NOMO-1 treated with DMSO at 0.1 percent for 48 hours (cell line): ENCODE measurements around the gene COX6B2.

Source experiments
- DNase-seq: peaks from one replicate; lab custom pipeline; 2025; ENCODE audit not compliant: unreplicated experiment; lab: John Stamatoyannopoulos, UW

The COX6B2 gene

DNA sequence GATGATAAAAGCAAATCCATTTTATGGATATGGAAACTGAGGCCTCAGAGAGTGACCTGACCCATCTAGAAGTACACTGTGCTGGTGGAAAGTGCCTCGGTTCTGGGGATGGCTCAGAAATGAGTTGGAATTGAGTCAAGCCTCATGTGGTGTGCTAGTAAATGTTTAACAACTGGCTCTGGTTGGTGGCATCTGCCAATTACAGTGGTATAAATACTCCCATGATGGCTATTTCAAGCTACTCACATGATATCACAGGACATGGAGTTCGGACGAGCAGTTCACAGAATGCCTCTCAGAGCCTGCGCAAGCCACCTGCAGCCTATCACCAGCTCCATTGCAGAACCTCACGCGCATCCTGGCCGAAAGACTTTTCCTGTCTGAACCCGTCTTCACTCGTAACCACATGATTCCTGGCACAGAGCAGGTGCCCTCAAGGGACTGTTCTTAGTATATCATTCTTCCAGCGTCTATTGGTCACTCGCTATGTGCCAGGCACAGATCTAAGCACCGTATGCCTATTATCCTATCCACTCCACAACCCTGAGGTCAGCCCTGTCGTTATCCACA is 38.5 kb downstream of the COX6B2 start:
- no peak for DNase-seq

DNA sequence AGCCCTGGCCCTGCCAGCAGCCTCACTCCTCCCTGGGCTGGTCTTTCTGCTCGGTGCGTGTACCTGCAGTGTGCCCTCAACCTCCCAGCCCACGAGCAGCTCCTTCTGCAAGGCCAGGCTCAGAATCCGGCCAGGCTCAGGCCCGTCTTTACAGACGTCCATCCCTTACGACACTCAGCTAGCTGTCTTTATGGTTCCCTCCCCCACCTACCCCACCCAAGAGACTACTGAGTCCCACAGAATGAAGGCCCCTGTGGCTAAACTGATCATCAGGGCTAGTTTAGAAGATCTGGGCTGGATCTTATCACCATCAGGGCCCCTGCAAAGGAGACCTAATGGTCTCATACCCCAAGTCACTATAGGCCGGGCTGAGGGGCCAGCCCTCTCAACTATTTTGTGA is 40.1 kb downstream of the COX6B2 start:
- no peak for DNase-seq

DNA sequence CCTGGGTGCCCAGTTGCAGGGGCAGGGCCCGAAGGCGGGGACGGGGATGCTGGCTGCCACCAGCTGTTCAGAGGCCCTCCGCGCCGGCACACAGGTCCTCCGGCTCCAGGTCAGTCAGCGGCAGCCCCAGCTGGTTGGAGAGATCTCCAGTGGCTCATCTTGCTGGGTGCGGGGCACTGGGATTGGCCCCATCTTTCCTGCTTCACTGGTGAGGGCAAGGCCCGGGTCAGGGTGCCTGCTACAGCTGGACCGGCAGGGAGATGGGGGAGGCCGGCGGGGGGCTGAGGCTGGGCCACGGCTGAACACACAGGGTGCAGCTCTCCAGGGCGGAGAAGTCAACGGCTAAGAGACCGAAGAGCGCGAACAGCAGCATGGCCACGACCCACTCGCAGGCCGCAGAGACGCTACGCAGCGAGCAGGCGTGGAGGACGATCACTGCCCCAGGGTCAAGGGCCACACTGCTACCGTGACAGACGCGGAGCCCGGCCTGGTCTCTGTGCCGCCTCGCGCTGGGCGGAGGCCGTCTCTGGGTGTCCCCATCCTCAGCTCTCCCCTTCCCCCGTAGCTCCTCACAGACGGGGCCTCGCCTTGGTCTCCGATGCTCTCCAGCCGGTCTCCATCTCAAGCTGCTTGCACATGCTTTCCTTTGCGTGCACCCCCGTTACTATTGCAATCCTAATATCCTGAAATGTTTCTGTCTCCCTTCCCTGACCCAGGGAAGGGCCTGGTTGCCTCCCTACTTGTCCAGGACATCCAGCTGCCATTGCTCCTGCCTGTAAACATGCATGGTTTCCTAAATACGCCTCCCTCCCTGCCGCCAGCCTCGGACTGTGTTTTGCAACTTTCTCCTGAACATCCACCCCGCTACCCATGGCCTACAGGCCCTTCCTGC is 41.7 kb downstream of the COX6B2 start:
- DNase-seq, result no peak

DNA sequence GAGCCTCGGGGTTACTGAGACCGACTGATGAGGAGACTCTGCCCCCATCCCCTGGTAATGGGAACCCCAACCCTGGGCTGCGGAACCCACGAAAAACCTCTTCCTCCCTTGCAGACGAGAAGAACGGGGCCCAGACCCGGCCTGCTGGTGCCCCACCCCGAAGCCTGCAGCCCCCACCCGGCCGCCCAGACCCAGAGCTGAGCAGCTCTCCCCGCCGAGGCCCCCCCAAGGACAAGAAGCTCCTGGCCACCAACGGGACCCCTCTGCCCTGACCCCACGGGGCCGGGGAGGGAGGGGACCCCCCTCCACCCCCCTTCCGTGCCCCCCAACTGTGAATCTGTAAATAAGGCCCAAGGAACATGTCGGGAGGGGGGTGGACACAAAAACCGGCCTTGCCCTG is 42.7 kb downstream of the COX6B2 start:
- DNase-seq, result no peak

DNA sequence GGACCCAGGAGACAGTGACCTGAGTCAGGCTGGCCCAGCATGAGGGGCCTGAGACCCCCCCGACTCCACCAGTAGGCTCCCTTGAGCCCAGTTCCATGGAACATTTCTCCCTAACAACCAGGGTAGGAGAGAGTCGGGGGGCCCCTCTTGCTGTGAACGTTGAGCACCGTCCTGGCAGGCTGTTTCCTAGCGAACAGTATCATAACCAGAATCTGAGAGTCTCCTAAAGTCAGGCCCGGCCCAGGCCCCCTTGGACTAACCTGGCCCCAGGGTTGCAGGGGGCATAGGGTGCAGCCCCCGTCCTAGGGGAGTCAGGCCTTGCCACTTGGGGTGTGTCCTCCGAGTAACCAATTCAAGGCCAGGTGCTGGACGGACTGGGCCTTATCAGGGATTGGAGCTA is 43.1 kb downstream of the COX6B2 start:
- DNase-seq, result no peak

DNA sequence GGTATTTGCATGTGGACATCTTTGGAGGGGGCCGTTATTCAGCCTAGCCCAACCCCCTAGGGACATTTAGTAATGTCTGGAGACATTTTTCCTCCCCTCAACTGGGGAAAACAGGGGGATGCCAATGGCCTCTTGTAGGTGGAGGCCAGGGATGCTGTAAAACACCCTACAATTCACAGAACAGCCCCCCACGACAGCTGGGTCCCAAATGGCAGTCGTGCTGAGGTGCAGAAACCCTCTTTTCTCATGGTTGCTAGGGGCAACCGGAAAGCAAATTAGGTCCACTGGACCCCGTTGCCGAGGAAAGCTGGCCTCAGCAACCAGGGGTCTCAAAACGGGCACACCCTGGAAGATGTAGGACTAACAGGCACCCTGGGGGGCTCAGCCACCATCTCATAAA is 44.0 kb downstream of the COX6B2 start:
- DNase-seq, result no peak

DNA sequence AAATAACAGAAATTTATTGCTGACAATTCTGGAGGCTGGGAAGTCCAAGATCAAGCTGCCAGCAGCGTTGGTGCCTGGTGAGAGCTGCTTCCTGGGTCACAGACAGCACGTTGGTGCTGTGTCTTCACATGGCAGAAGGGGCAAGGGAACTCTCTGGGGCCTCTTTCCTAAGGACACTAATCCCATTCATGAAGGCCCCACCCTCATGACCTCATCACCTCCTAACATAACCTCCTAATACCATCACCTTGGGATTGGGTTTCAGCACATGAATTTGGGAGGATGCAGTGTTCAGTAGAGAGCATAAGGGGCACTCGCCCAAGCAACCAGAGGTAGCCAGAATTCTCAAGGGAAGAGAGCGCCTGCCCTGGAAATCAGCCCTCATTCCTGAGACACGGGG is 45.1 kb downstream of the COX6B2 start:
- no peak for DNase-seq

DNA sequence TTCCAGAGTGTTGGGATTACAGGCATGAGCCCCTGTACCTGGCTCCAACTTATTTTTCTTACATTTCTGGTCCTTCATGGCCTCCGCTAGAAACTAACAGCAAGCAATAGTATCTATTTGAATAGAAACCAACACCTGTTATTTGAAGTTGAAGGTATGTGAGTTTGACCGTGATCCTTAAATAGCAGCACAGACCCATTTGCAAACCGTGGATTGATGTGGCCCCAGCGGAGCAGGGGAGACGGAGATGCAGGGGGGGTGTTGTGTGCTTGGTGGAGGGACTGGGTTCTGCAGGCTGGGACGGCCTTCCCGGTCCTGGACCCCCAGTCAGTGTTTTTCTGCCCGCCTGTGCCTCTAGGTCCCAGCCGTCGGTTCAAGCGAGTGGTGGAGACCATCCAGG is 46.2 kb downstream of the COX6B2 start:
- DNase-seq, result no peak

DNA sequence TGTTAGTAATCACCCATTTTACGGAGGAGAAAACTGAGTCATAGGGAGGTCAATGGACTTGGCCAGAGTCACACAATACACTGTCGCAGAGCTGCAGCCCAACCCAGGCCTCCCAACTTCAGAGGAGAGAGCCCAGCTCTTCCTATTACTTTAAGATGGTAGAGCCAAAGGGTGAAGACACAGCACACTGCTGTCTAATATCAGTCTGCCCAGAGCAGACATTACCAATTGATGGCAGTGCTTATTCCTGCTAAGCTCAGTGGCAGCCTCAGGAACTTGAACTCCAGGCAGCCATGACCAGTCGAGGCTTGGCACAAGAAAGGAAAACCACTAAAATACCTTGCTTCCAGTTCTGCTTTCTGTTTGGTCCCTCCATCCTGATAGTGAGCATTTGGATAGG is 47.8 kb downstream of the COX6B2 start:
- no peak for DNase-seq

DNA sequence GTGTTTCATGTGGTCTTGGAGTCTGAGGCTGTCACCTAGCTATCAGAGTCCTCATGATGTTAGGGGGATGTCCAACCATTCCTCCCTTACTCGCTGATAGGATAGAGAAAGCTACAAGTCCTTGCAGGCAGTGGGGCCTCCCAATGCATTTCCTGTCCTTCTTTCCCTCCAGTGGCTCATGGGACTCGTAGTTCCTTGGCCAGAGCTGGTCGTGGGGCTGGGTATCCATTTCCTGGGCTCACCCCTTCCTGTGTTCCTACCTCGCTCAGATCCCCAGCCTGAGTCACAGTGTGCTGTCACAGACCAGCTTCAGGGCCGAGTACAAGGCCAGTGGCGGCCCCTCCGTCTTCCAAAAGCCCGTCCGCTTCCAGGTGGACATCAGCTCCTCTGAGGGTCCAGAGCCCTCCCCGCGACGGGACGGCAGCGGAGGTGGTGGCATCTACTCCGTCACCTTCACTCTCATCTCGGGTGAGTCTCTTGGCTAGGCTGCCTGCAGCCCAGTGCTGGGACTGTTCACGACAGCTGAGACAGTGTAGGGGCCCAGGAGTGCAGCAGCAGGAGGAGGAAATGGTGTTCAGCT is 48.4 kb downstream of the COX6B2 start:
- DNase-seq, result no peak

DNA sequence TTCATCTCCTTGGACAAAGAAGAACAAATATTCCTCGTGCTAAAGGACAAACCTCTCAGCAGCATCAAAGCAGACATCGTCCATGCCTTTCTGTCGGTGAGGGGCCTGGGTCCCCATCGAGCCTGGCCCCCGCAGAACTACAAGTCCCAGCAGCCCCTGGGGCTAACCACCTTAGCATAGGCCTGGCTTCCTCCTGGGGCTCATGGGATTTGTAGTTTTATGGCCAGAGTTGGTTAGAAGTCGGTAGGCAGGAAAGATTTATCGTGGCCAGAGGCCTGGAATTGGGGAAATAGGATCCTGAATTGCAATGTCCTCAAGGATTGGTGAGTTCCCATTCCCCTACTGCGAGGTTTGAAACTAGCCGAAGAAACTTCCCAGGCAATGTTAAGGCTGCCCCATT is 49.0 kb downstream of the COX6B2 start:
- DNase-seq, result peak; percentile 39

DNA sequence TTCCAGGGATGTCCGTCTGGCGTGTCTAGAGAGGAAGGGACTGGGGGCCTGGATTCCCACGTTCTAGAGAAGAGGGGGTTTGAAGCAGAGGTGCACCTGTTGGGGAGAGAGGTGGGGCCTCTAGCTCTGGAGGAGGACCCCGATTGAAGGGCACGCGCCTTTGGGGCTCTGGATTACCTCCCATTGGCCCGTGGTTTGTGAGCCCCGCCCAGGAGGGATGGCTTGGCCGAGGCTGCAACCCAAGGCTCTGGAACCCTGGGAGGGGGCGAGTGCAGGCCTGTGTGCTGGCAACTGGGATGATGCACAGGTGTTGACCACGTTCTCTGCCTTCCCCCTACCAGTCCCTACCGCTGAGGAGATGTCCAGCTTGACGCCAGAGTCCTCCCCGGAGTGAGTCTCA is 49.5 kb downstream of the COX6B2 start:
- no peak for DNase-seq

DNA sequence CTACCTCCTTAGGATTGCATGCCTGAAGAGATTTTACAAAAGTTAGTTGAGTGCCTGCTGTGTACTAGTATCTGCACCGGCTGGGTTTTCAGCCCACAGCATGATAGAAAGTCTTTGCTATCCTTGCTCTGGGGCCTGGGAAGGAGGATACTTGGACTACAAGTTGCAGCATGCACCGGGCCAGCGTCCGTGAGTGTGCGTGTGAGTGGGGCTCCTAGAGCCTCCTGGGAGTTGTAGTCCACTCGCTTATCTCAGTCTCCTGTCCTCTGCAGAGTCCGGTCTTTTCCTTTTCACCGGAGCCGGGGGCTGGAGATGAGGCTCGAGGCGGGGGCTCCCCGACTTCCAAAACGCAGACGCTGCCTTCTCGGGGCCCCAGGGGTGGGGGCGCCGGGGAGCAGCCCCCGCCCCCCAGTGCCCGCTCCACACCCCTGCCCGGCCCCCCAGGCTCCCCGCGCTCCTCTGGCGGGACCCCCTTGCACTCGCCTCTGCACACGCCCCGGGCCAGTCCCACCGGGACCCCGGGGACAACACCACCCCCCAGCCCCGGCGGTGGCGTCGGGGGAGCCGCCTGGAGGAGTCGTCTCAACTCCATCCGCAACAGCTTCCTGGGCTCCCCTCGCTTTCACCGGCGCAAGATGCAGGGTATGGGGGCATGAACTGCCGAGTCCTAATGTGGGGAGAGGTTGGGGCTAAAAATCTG is 50.1 kb downstream of the COX6B2 start:
- peak; percentile 33 for DNase-seq

DNA sequence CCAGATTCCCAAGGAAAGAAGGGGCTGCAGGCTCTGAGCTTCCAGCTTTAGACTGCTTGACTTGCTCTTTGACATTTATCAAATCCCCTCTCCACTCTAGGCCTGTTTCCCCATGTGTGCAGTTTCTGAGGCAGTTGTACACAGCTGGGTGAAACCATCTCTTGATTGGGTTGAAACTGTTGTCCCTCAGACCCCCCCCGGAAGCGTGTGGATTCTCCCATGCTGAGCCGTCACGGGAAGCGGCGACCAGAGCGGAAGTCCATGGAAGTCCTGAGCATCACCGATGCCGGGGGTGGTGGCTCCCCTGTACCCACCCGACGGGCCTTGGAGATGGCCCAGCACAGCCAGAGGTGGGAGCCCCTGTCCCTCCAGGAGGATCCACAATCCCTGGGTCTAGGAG is 51.0 kb downstream of the COX6B2 start:
- no peak for DNase-seq

DNA sequence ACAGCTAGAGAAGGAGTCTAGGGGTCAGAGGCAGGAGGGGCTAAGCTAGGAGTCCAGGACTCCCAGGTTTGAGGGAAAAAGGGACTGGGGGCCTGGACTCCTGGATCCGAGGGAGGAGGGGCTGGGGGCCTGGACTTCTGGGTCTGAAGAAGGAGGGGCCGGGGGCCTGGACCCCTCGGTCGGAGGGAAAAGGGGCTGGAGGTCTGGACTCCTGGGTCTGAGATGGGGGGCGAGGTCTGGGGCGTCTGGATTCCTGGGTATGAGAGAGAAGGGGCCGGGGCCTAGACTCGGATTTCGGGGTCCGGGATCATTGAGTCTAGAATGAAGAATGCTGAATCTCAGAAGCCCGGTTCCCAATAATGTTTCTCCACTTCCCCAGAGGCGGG is 52.2 kb downstream of the COX6B2 start:
- no peak for DNase-seq

DNA sequence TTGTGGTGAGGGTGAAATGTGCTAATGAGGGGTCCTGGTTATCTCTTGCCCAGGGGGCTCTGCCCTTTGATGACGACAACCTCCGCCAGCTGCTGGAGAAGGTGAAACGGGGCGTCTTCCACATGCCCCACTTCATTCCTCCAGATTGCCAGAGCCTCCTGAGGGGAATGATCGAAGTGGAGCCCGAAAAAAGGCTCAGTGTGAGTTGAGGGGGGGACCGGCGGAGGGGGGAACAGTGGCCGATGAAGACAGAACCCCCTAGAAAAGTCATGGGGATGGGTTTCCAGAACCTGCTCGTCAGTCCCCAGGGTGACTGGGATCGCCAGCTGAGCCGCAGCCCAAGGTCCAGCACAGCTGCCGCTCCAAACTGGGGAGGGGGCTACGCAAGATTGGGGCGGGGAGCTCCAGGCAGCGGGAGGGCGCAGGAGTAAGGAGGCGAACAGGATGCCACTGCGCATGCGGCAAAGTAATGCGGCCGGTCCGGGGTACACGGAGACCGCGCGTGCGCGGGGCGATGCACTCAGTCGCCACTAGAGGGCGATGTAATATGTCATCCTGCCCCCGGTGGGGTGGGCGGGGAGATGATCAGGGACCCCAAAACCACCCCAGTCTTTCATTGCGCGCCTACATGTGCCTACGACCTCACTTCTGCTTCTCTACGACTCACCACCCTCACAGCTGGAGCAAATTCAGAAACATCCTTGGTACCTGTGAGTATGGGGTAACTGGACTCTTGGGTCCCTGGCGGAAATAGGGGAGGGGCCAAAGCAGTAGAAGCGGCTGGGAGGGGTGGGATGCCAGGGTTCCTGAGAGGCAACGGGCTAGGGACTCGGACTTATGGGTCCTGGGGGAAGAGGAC is 52.8 kb downstream of the COX6B2 start:
- DNase-seq, result peak; percentile 69

DNA sequence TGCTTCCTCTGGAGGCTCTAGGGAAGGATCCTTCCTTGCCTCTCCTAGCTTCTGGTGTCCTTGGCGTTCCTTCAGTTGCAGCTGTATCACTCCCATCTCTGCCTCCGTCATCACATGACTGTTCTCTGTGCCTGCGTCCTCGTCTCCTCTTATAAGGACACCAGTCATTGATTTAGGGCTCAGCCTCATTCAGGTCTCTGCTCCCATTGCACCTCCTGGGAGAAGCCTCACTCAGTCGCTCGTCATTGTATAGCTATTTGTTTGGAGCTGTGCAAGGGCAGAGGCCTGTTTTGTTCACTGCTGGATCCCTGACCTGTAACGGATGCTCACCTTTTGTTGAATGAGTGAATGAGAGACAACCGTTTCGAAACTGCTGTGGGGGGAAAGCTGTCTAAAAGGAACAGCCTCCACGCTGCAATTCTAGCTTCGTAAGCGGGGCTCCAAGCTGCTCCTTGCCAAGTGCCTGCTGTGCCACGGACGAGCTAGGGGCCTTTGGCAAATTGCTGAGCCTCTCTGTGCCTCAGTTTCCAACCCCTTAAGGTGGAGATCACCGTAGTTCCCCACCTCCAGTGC is 53.5 kb downstream of the COX6B2 start:
- no peak for DNase-seq

DNA sequence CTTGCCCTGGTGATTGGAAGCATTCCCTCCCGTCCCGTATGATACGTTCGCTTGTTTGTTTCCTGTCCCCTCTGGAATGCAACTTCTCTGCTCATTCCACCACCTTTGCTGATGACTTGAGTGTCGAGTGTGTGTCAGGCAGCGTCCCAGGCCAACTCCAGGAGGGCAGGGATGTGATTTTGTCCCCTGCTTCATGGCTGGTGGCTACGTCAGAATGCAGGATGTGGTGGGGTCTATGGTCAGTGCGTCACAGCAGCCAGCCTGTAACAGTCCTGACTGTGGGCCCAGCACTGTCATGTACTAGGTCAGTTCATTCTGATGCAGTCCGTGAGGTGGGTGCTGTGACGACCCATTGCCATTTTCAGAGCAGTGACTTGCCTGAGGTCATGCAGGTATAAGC is 54.5 kb downstream of the COX6B2 start:
- DNase-seq, result no peak
